ENCODE measurements around the gene ZNF488. TPM values are rescaled to one million over a fixed set of nuclear protein-coding genes. Genes with fewer than 3 reads are reported as not detected.

The ZNF488 gene
- polyA plus RNA-seq, 2 donors: 0.81 to 0.94 TPM

- 87% methylated on average over 11 of the region's 11 CpGs for WGBS, 2 donors
- Histone ChIP-seq H3K4me3 (ENCODE audit: low read depth in 1 of 2, low read length in 2 of 2) (no peak overlapping the region), H3K27ac (ENCODE audit: low read depth in 2 of 2, low read length in 1 of 2) (no peak overlapping the region), H3K4me1 (ENCODE audit: control insufficient read depth in 2 of 2, insufficient read depth in 2 of 2, low read length in 1 of 2) (peaks cover 0 to 5% of the 10 kb centered on the region in 2 donors), H3K27me3 (ENCODE audit: control insufficient read depth in 1 of 2, insufficient read depth in 2 of 2, low read length in 2 of 2) (peaks cover 0 to 2% of the 10 kb centered on the region in 2 donors), H3K9me3 (ENCODE audit: control insufficient read depth in 2 of 2, insufficient read depth in 1 of 2, low read depth in 1 of 2, low read length in 1 of 2) (peaks cover 0 to 5% of the 10 kb centered on the region in 2 donors), H3K36me3 (ENCODE audit: control insufficient read depth in 2 of 2, insufficient read depth in 2 of 2, low read length in 1 of 2) (no peaks in the 10 kb centered on the region)
These were observed 57.2 kb downstream of the ZNF488 start for GRCh38 chr10:47326927-47327330.

GRCh38 chr10:47326306-47326926, 57.7 kb downstream of the ZNF488 start:
- Histone ChIP-seq H3K4me1 (ENCODE audit: control insufficient read depth in 2 of 2, insufficient read depth in 2 of 2, low read length in 1 of 2) (peaks cover 0 to 5% of the 10 kb centered on the region in 2 donors), H3K36me3 (ENCODE audit: control insufficient read depth in 2 of 2, insufficient read depth in 2 of 2, low read length in 1 of 2) (no peaks in the 10 kb centered on the region), H3K27me3 (ENCODE audit: control insufficient read depth in 1 of 2, insufficient read depth in 2 of 2, low read length in 2 of 2) (no peaks in the 10 kb centered on the region), H3K9me3 (ENCODE audit: control insufficient read depth in 2 of 2, insufficient read depth in 1 of 2, low read depth in 1 of 2, low read length in 1 of 2) (peaks cover 0 to 5% of the 10 kb centered on the region in 2 donors), H3K27ac (ENCODE audit: low read depth in 2 of 2, low read length in 1 of 2) (no peak overlapping the region), H3K4me3 (ENCODE audit: low read depth in 1 of 2, low read length in 2 of 2) (no peak overlapping the region)
- WGBS, 2 donors: 64 to 73% methylated on average over 5 of the region's 5 CpGs

GRCh38 chr10:47325303-47326291, 58.5 kb downstream of the ZNF488 start:
- no peak overlapping the region for H3K27ac ChIP-seq (ENCODE audit: low read depth in 2 of 2, low read length in 1 of 2)
- H3K4me1 ChIP-seq (ENCODE audit: control insufficient read depth in 2 of 2, insufficient read depth in 2 of 2, low read length in 1 of 2): peaks cover 0 to 5% of the 10 kb centered on the region in 2 donors
- H3K9me3 ChIP-seq (ENCODE audit: control insufficient read depth in 2 of 2, insufficient read depth in 1 of 2, low read depth in 1 of 2, low read length in 1 of 2): peaks cover 0 to 5% of the 10 kb centered on the region in 2 donors
- WGBS, 2 donors: 93 to 94% methylated on average over 30 of the region's 30 CpGs
- H3K36me3 ChIP-seq (ENCODE audit: control insufficient read depth in 2 of 2, insufficient read depth in 2 of 2, low read length in 1 of 2): no peaks in the 10 kb centered on the region
- no peak overlapping the region for H3K4me3 ChIP-seq (ENCODE audit: low read depth in 1 of 2, low read length in 2 of 2)
- H3K27me3 ChIP-seq (ENCODE audit: control insufficient read depth in 1 of 2, insufficient read depth in 2 of 2, low read length in 2 of 2): no peaks in the 10 kb centered on the region

GRCh38 chr10:47323636-47324296, 60.3 kb downstream of the ZNF488 start:
- H3K27me3 ChIP-seq (ENCODE audit: control insufficient read depth in 1 of 2, insufficient read depth in 2 of 2, low read length in 2 of 2): no peaks in the 10 kb centered on the region
- no peak overlapping the region for H3K27ac ChIP-seq (ENCODE audit: low read depth in 2 of 2, low read length in 1 of 2)
- peaks cover 0 to 5% of the 10 kb centered on the region in 2 donors for H3K4me1 ChIP-seq (ENCODE audit: control insufficient read depth in 2 of 2, insufficient read depth in 2 of 2, low read length in 1 of 2)
- 57 to 58% methylated on average over 5 of the region's 5 CpGs for WGBS, 2 donors
- H3K36me3 ChIP-seq (ENCODE audit: control insufficient read depth in 2 of 2, insufficient read depth in 2 of 2, low read length in 1 of 2): no peaks in the 10 kb centered on the region
- no peak overlapping the region for H3K4me3 ChIP-seq (ENCODE audit: low read depth in 1 of 2, low read length in 2 of 2)
- peaks cover 0 to 2% of the 10 kb centered on the region in 2 donors for H3K9me3 ChIP-seq (ENCODE audit: control insufficient read depth in 2 of 2, insufficient read depth in 1 of 2, low read depth in 1 of 2, low read length in 1 of 2)

DNA sequence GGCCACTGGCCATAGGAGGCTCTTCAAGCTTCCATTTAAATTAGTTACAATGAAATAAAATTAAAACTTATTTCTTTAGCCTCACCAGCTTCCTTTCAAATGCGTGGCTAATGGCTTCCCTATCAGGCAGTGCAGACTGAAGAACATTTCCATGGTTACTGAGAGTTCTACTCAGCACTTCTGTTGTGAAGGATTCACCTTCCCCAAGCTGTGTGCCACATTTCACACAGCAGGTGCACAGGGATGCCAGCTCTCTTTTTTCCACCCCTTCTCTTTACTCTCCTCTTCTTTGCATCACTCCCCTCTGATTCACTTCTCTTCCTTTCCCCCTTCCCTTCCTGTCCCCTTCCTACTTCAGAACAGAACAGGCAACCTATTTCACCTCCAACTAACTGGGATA, 61.0 kb downstream of the ZNF488 start:
- H3K4me3 ChIP-seq (ENCODE audit: low read depth in 1 of 2, low read length in 2 of 2): no peak overlapping the region
- peaks cover 0 to 2% of the 10 kb centered on the region in 2 donors for H3K9me3 ChIP-seq (ENCODE audit: control insufficient read depth in 2 of 2, insufficient read depth in 1 of 2, low read depth in 1 of 2, low read length in 1 of 2)
- 62 to 80% methylated on average over 1 of the region's 1 CpG for WGBS, 2 donors
- H3K4me1 ChIP-seq (ENCODE audit: control insufficient read depth in 2 of 2, insufficient read depth in 2 of 2, low read length in 1 of 2): peaks cover 0 to 5% of the 10 kb centered on the region in 2 donors
- no peaks in the 10 kb centered on the region for H3K36me3 ChIP-seq (ENCODE audit: control insufficient read depth in 2 of 2, insufficient read depth in 2 of 2, low read length in 1 of 2)
- H3K27me3 ChIP-seq (ENCODE audit: control insufficient read depth in 1 of 2, insufficient read depth in 2 of 2, low read length in 2 of 2): no peaks in the 10 kb centered on the region
- no peak overlapping the region for H3K27ac ChIP-seq (ENCODE audit: low read depth in 2 of 2, low read length in 1 of 2)

GRCh38 chr10:47322300-47323061, 61.6 kb downstream of the ZNF488 start, which contains the start of gene GDF2:
Gene GDF2 (plus strand): TSS chr10:47322454. CDS start chr10:47322669, 215 bp downstream.
- Histone ChIP-seq H3K27me3 (ENCODE audit: control insufficient read depth in 1 of 2, insufficient read depth in 2 of 2, low read length in 2 of 2) (no peaks in the 10 kb centered on the region), H3K4me3 (ENCODE audit: low read depth in 1 of 2, low read length in 2 of 2) (no peak within 1 kb of the TSS), H3K4me1 (ENCODE audit: control insufficient read depth in 2 of 2, insufficient read depth in 2 of 2, low read length in 1 of 2) (peaks cover 0 to 5% of the 10 kb centered on the region in 2 donors), H3K27ac (ENCODE audit: low read depth in 2 of 2, low read length in 1 of 2) (no peak within 1 kb of the TSS), H3K36me3 (ENCODE audit: control insufficient read depth in 2 of 2, insufficient read depth in 2 of 2, low read length in 1 of 2) (no peaks in the 10 kb centered on the region), H3K9me3 (ENCODE audit: control insufficient read depth in 2 of 2, insufficient read depth in 1 of 2, low read depth in 1 of 2, low read length in 1 of 2) (no peaks in the 10 kb centered on the region)
- WGBS, 2 donors: 85 to 86% methylated on average over 35 of the region's 35 CpGs

DNA sequence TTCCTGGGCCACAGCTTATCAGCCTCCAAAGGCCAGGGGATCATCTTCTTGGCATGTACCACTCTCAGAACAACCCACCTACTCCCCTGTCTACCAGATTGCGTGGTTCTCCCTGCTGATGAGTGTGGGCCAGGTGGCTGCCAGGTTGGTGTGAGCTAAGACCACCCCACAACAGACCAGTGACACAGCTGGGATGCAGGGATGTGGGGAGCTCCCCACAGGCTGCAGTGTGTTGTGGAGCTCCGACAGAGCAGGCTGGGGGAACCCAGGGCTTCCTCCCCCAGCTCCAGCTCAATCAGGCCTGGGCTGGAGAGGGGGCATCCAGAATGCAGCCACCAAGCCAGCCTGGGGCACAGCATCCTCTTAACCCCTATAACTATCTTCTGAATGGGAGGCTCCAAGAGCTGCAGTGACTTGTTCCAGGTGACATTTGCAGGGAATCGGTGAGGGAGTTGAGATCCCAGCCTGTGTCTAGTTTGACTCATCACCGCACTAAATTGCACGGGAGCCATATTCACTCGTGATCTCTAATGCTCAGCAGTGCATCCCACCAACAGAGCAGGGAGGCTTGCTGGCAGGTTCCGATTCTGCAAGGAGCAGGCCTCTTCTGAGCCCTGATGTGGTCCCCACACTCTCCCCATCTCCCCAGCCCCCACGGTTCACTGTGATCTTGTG, 62.4 kb downstream of the ZNF488 start:
- Histone ChIP-seq H3K4me3 (ENCODE audit: low read depth in 1 of 2, low read length in 2 of 2) (no peak overlapping the region), H3K27me3 (ENCODE audit: control insufficient read depth in 1 of 2, insufficient read depth in 2 of 2, low read length in 2 of 2) (no peaks in the 10 kb centered on the region), H3K36me3 (ENCODE audit: control insufficient read depth in 2 of 2, insufficient read depth in 2 of 2, low read length in 1 of 2) (no peaks in the 10 kb centered on the region), H3K27ac (ENCODE audit: low read depth in 2 of 2, low read length in 1 of 2) (no peak overlapping the region), H3K4me1 (ENCODE audit: control insufficient read depth in 2 of 2, insufficient read depth in 2 of 2, low read length in 1 of 2) (peaks cover 0 to 5% of the 10 kb centered on the region in 2 donors), H3K9me3 (ENCODE audit: control insufficient read depth in 2 of 2, insufficient read depth in 1 of 2, low read depth in 1 of 2, low read length in 1 of 2) (no peaks in the 10 kb centered on the region)
- WGBS, 2 donors: 76 to 89% methylated on average over 8 of the region's 8 CpGs

- H3K36me3 ChIP-seq (ENCODE audit: control insufficient read depth in 2 of 2, insufficient read depth in 2 of 2, low read length in 1 of 2): no peaks in the 10 kb centered on the region
- WGBS, 2 donors: 75 to 80% methylated on average over 6 of the region's 6 CpGs
- H3K9me3 ChIP-seq (ENCODE audit: control insufficient read depth in 2 of 2, insufficient read depth in 1 of 2, low read depth in 1 of 2, low read length in 1 of 2): no peaks in the 10 kb centered on the region
These were observed 63.3 kb downstream of the ZNF488 start for GRCh38 chr10:47320812-47321211.

More at GRCh38 chr10:47320812-47321211, 63.3 kb downstream of the ZNF488 start:
- Histone ChIP-seq H3K27me3 (ENCODE audit: control insufficient read depth in 1 of 2, insufficient read depth in 2 of 2, low read length in 2 of 2) (no peaks in the 10 kb centered on the region), H3K4me3 (ENCODE audit: low read depth in 1 of 2, low read length in 2 of 2) (no peak overlapping the region), H3K4me1 (ENCODE audit: control insufficient read depth in 2 of 2, insufficient read depth in 2 of 2, low read length in 1 of 2) (no peaks in the 10 kb centered on the region), H3K27ac (ENCODE audit: low read depth in 2 of 2, low read length in 1 of 2) (no peak overlapping the region)
